Measurements from ENCODE around the gene ERFL. TPM values are rescaled to one million over a fixed set of nuclear protein-coding genes. Genes with fewer than 3 reads are reported as not detected.

Gene ERFL
- total RNA-seq = not detected

DNA sequence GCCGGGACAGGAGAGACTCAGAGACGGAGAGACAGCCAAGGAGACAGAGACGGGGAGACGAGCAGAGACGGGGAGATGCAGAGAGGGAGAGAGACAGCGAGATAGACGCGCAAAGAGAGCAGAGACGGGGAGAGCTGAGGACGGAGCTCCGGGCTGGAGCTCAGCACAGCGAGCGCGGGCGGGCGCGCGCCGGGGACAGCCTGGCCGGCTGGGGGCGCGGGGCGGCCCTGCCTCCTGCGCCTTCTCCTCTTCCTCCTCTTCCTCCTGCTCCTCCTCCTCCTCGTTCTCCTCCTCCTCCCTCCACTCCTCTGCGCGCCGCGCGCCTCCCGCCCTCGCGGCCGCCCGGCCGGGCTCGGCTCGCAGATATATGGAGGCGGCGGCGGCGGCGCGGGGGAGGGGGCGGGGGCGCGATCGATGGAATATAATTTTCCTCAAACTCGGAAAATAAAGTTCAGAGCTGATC, at the start of gene ERFL:
ERFL (minus strand) TSS at position 229 of the 463 bp plus-strand sequence. CDS start 15,530 bp downstream, outside the sequence.
- ATAC-seq = no peak

DNA sequence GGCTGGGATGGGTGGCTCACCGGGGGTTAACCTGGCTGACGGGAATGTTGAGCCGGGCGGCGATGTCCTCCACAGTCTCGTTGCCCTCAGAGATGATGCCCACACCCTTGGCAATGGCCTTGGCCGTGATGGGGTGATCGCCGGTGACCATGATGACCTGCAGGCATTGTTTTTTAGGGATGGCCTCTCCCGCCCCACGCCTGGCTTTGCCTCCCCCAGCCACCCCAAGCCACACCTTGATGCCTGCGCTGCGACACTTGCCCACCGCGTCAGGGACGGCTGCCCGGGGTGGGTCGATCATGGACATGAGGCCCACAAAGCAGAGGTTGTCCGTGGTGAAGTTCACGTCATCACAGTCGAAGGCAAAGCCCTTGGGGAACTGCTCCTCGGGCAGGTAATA, 49.7 kb upstream of the ERFL start:
- ATAC-seq = no peak

DNA sequence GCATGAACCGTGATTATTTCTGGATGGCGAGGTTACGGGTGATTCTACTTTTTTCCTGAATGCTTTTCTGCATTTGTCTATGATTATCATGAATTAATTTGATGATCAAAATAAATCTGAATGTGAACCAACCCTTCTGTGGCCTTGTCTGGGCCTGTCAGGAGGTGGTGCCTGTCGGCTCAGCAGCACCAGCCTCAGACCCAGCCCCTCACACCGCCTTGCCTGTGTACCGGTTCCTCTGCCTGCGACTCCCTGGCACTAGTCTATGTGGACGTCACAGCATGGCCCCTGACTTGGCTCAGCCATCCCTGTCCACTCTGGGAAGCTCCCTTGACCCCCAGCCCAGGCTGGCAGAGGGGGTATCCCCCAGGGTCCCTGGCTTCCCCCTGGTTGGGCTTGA, 46.4 kb upstream of the ERFL start:
- peak; percentile 76 for ATAC-seq

DNA sequence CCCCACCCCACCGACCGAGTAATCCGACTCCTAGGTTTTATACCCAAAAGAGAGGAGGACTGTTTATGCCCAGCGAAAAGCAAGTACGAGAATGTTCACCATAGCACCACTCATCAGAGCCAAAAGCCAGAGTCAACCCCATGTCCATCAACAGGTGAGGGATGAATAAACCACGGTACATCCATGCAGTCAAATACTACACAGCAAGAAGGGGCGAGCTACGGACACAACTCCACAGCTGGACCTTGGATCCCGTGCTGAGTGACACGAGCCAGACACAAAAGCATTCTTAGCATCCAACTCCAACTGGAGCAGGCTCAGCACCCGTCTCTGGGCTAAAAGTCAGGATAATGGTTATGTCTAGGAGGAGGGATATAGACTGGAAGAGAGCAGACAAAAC, 43.1 kb upstream of the ERFL start:
- no peak for ATAC-seq

DNA sequence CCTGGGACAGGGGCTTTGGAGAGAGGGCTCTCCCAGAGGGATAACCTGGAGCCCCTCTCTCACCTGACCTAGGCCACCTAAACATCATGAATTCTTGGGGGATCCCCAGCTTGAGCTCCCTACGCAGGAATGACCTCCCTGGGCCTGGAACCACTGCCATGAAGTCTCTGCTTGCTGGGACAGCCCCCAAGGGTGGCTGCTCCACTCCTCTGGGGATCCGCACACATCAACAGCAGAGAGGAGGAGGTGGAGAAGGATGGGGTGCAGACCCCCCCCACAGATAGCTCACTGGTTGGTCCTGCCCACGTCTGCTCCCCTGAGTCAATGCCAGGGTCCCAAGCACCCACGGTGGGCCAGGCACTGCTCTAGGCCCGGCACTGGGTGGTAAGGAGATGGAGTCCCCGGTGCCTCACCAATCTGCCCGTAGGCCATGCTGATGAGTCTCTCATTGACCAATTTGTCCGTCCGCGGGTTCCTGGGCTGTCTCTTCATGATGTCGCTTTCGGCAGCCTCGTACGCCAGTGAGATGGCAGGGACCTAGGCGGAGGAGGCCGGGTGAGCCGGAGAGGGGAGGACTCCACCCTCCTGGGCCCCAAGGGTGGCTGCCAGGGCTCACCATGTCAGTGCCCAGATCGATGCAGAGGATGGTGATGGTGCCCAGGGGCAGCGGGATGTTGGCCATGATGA, 41.7 kb upstream of the ERFL start:
- ATAC-seq = no peak

DNA sequence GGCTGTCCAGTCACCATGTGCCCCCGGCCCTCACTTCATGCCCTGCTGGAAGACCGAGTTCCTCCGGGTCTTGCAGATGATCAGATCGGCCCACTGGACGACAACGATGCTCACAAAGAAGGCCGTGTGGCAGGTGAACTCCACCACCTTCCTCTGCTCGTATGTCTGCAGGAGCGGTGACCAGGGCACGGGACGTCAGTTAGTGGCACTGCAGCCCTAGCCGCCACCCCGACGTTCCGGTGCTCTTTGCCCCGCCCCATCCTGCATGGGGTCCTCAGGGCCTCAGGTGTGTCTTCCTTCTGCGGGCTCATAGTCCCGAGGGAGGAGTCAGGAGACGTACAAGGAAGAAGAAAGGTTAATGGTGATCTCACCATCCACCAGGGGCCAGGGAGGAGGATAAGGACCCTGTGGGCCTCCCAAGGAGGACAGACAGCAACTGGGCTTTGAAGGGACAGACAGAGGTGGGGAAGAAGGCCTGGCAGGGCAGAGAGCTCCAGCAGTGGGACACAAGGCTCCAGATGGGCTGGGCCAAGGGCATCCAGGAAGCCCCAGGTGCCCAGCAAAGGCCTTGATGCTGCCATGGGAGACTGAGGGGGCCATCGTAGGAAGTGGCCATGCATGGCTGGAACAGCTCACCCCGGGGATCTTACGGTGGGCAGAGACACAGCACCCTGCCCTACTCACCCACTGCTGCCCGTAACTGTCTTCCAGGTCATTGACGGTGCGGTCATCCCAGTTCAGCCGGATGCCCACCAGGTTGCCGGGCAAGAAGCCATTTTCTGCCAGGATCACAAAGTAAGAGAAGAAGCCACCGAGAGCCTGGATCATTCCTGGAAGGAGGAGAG, 40.7 kb upstream of the ERFL start:
- peak; percentile 11 for ATAC-seq

DNA sequence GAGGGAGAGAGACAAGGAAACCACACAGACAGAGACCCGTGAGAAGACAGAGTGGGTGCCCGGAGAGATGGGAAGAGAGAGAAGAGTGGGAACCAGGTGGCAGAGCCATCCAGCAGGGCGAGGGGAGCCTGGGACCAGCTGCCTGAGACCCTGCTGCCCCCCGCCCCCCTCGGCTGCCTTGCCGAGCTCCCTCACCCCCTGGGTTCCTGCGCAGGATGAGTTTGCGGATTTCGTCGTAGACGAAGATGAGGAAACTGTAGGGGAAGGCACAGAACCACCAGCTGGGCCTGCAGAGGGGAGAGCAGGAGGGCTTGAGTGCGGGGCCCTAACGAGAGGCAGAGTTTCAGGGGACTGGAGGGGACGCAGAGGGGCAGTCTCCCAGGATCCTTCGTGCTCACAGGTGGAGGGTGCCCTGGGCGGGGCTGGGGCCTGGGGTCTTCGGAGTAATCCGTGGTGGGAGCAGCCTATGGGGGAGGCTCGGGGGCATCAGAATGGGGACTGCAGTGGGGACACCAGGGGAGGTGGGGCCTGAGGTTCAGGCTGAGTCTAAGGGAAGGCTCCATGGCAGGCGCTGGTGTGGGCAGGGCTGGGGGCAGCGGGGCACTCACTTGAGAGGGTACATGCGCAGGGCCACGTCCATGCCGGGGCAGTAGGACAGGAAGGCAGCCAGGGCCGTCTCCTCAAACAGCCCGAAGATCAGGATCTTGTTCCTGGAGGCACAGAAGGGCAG, 39.0 kb upstream of the ERFL start:
- ATAC-seq = no peak

DNA sequence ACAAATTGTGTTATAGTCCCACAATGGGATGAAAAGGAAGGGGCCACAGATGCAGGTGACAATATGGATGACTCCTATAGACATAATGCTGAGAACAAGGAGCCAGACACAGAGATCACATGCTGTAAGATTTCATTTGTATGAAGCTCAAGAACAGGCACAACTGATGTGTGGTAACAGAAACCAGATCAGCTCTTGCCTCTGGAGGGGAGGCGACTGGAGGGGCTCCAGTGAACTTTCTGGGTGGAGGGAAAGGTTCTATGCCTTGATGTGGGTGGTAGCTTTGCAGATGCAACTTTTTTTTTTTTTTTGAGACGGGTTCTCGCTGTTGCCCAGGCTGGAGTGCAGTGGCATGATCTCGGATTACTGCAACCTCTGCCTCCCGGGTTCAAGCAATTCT, 36.9 kb upstream of the ERFL start:
- no peak for ATAC-seq

DNA sequence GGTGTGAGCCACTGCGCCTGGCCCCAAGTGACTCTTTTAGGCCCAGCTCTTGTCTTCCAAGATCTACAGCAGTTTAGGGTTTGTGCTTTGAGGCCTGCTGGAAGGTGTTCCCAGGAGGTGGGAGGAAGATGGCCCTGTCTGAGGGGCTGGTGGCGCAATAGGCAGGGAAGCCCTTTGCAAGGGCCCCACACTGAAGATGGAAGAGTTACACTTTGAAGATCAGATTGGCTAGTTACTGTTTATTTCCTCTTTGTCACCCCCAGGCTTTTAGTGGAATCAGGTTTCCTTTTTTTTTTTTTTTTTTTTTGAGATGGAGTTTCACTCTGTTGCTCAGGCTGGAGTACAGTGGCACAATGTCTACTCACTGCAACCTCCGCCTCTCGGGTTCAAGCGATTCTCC, 32.7 kb upstream of the ERFL start:
- no peak for ATAC-seq

DNA sequence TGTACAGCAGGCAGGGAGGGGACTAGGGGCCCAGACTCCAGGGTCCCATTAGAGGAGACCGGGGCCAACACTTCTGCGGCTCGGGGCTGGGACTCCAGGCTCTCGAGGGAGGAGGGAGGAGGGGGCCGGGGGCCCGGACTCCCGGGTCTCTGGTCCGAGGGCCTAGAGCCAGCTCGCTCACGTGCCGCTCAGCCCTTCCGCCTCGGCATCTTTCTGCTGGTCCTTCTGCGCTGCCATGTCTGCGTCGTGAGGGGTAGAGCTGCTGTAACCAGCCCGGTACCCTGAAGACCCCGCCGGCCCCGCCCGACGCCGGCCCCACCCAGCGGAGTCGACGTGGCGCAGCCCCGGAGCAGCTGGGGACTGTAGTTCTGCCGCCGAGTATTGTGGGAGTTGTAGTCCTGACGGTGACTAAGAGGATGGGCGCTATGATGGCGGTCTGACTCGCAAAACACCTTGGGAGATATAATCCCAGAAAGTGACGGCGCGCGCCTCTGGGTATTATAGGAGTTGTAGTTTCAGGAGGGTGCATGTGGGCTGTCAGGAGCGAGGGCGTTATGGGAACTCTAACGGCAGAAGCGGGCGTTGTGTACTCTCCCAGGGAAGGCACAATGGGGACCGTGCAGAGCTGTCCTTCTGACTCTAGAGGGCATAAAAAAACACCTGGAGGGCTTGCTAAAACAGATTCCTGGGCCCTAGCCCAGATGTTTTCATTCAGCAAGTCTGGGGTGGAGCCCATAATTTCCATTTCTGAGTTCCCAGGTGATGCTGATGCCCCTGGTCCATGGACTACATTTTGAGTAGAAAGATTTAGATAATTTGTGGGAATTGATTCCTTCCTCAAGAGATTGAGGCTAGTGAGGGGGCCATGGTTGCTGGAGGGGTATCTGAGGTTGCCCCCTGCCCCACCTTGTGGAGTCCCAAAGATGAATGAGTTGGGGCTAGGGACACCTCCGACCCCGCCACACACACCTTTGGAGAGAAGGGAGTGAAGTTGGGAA, 31.1 kb upstream of the ERFL start, which contains the start of gene RABAC1:
RABAC1 (minus strand) TSS at position 266 of the 998 bp plus-strand sequence; CDS start at position 237, 29 bp downstream.
- peak; percentile 82 for ATAC-seq

DNA sequence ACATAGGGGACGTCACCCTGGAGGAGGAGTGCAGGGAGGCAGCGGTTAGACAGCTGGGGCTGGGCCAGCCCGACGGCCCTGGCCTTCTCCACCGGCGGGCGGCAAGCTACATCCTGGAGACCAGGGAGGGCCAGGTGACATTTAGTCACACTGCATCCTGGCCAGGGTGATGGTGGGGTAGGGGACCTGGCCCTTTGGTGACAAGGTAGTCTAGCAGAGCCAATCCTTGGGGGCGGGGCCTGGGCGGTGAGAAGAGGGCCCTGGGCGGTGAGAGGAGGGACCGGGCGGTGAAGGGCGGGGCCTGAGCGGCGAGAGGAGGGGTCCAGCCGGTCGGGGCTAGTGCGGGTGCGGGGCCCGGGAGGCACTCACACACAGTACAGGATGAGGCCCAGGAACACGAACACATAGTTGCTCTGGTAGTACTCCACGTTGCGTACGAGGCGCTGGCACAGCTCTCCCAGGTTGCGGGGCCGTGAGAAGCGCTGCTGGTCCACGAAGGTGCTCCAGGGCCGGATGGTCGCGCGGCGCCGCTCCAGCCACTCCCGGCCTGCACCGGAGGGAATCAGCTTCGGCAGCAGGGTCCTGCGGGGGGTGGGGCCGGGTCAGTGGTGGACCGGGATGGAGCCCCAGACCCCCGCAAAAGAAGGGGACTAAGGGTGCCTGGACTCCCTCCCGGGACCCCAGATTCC, 30.3 kb upstream of the ERFL start:
- ATAC-seq = peak; percentile 74

DNA sequence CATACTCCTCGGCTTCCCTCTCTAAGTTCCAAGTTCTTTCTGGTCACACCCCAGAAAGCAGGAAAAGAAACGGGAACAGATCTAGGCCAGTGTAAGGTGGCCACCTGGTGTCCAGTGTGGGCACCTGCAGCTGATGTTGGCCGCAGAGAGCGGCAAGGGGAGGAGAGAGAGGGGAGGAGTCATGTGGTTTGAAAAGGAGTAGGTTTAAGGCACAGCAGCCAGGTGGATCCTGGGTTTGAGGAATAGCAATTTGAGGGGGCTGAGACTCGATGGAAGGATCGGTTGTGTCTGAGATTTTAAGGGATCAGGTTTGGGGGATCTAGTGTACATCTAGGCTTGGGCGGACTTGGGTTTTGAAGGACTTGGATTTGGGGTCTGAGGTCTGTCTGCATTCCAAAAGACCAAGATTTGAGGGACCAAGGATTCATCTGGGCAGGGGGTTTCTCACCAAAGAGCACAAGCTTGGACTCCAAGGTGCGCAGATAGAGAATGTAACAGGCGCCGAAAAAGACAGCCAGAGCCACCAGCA, 29.7 kb upstream of the ERFL start:
- peak; percentile 81 for ATAC-seq

DNA sequence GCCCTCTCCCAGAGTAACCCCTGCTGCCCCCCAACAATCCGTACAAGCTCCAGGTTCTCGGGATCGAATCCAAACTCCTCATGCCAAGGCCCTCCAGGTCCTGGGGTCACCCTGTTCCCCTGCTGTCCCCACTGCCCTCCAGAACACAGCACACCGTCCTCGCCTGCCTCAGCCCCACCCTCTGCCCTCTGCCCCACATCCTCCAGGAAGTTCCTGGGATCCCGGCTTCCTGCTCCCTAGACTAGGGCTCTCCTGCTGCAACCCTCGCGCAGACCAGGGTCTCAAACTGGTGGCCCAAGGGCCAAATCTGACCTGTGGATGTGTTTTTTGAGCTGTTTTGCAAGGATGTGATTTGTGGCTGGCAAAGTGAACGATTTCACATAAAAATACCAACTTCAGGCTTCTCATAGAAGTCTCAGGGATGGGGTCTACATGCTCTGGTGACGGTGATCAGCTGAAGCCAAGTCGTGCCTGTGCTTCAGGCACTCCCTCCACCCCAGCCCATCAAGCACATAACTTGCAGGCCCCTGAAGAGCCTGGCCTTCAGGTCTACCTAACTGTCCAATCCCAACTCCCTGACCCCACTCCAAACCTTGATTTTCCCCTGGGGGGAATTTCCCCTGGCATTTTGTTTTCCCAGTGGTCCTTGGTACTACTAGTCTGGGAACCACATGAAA, 29.1 kb upstream of the ERFL start:
- ATAC-seq = no peak

DNA sequence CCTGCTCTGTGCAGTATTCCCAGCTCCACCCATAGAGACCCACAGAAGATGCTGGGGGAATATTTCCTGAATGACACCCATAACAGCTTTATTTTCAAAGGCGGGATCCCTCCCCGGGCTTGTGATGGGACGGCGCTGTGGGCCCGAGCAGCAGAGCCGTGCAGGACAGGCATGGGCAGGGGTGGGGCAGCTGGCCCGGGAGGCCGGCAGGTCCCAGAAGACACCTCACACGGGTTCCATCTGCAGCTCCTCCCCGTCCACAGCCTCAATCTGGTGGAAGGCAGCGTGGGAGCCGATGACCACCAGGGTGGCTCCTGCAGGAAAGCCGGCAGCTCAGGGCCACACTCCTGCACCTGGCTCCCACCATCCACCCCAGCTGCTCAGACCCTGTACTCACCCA, 28.4 kb upstream of the ERFL start:
- no peak for ATAC-seq

DNA sequence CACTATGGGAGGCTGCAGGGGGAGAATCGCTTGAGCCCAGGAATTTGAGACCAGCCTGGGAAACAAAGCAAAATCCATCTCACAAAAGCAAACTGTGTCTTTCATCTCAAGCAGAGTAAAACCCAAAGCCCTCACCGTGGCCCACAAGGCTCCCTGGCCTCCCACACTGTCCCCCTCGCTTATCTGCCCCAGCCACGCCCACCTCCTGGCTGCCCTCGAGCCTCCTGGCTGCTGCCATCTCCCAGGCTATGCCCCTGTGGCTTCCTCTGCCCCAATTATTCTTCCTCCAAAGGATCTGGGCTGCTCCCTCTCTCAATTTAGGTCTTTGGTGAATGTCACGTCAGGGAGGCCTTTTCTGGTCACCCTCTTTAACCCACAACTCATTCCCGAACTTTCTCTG, 27.3 kb upstream of the ERFL start:
- ATAC-seq = no peak

DNA sequence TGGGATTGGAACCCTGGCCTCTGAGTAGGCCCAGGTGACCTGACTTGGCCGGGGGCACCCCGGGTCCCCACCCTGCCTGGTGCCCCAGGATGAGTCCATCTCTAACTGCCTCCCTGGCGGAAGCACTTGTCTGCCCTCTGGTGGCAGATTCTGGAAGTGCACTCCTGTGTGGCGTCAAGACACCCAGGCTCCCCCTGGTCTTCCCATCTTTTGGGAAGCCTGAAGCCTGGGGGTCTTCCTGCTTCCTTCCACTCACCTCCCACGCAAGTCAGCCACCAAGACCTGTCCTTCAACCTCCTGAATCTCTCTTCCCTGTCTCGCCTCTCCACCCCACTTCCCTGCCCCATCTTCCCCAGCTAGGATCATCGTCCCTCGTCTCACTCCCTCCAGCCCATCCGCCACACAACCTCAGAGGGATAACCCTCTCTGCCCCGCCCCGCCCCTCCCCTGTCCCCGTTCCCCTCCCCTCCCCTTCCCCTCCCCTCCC, 23.5 kb upstream of the ERFL start:
- peak; percentile 69 for ATAC-seq

DNA sequence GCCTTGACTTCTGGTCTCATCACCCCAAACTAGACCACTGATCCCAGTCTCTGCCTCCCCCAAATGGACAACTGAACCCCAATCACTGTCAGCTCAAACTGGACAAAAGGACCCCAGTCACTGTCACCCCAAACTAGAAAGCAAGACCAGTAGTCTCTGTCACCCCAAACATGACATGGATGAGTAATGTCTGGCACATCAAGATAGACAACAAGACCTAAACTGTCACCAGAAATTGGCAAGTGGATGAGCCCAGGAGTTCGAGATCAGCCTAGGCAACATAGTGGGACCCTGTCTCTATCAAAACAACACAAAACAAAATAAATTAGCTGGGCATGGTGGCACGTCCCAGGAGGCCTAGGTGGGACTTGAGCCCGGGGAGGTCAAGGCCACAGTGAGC, 18.8 kb upstream of the ERFL start:
- ATAC-seq = no peak

DNA sequence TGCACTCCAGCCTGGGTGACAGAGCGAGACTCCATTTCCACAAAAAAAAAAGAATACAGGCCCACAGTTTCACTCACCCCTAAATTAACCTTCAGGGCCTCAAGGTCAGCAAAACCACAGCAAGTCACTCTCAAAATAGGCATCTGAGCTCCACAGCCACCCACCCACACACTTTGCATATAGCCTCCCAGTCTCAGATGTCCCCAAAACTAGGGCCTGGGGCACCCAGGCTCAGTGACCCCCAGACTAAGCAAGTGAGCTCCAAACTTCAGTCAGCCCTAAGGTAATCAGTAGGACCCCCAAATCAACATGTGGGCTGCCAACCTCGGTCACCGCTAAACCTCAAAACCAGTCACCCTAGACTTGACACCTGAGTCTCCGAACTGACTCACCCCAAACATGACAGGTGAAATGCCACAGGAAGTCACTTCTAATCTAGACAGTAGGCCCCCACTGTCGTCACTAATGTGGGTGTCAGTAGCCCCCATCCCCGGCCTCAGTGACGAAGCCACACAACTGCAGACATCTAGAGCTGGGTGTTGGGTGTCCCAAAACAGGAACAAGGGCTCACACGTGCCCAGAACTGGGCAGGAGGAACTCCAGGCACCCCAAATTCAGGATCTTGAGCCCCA, 17.0 kb upstream of the ERFL start:
- ATAC-seq = peak; percentile 67

DNA sequence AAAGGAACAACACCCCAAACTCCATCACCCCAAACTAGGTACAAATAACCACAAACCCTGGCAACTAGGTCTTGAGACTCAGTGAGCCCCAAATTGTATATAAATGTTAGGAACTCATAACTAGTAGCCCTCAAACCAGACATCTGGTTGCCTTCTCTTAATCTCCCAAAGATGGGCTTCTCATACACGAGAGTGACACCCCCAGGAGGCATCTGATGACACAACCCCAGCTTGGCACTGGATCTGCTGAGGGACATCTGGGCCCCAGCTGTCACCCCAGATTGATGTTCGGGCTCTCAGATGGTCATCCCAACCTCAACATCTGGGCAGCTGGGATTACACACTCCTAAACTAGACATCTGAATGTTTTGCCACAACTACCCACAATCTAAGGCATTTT, 16.1 kb upstream of the ERFL start:
- no peak for ATAC-seq
